Heart left ventricle (tissue), 16 donors: Measurements from ENCODE around the gene SYNM. TPM values are rescaled to one million over a fixed set of nuclear protein-coding genes. Genes with fewer than 3 reads are reported as not detected.

ENCODE experiments used
- ATAC-seq, 4 donors: fragments of 200-7000 bp; cut with Tn5 transposase; one replicate each; pipeline ENCODE4 v1.9.1; 2020 to 2022; ENCODE audit warnings: moderate library complexity in 4 of 4, mild to moderate bottlenecking in 3 of 4, moderate number of reproducible peaks in 1 of 4
- DNase-seq, 5 donors: peaks; one replicate each; pipeline ENCODE4 v3.0.0-alpha.2; 2020
- H3K27ac ChIP-seq, 12 donors: fragments of 200-600 bp; sonication (generic) in 4 of 12; one replicate each; pipeline versions ENCODE4 v1.5.0 to v1.8.0; 2016 to 2022; ENCODE audit warnings: mild to moderate bottlenecking in 2 of 12
- H3K27me3 ChIP-seq, 9 donors: fragments of 200-600 bp; sonication (generic) in 2 of 9; one replicate each; pipeline versions ENCODE4 v1.5.1 to v1.8.0; 2016 to 2022; ENCODE audit warnings: mild to moderate bottlenecking in 3 of 9
- H3K36me3 ChIP-seq, 9 donors: fragments of 200-600 bp; sonication (generic) in 2 of 9; one replicate each; pipeline versions ENCODE4 v1.5.0 to v1.8.0; 2018 to 2022; ENCODE audit warnings: mild to moderate bottlenecking in 2 of 9
- H3K4me1 ChIP-seq, 12 donors: fragments of 200-600 bp; sonication (generic) in 4 of 12; one replicate each; pipeline versions ENCODE4 v1.5.0 to v1.8.0; 2016 to 2022; ENCODE audit warnings: mild to moderate bottlenecking in 3 of 12
- H3K4me3 ChIP-seq, 12 donors: fragments of 200-600 bp; sonication (generic) in 4 of 12; one replicate each; pipeline versions ENCODE4 v1.5.0 to v1.8.0; 2017 to 2022; ENCODE audit warnings: mild to moderate bottlenecking in 9 of 12, moderate library complexity in 4 of 12
- H3K9me3 ChIP-seq, 12 donors: fragments of 200-600 bp; sonication (generic) in 4 of 12; one replicate each; pipeline versions ENCODE4 v1.5.0 to v1.8.0; 2016 to 2022; ENCODE audit warnings: mild to moderate bottlenecking in 1 of 12
- CTCF ChIP-seq, 12 donors: fragments of 200-600 bp; sonication (generic) in 4 of 12; IDR thresholded peaks; one replicate each; pipeline versions ENCODE4 v1.5.0 to v1.8.0; 2018 to 2022; ENCODE audit warnings: antibody characterized with exemption in 12 of 12, mild to moderate bottlenecking in 5 of 12
- POLR2A ChIP-seq, 2 donors: fragments of 450-650 bp; IDR thresholded peaks; one replicate each; pipeline ENCODE4 v1.6.1; 2017; ENCODE audit warnings: antibody characterized with exemption in 2 of 2, mild to moderate bottlenecking in 2 of 2, moderate library complexity in 2 of 2
- WGBS, 4 donors: extraction: QIAGEN DNeasy Blood & Tissue Kit in 2 of 4; methylation state at CpG; one replicate each; pipeline versions ENCODE4 v1.1.5 to v1.1.7; 2013 to 2018; 5-methylcytosine and 5-hydroxymethylcytosine counted together
- intact Hi-C, 10 donors: fragments of 100-400 bp; cut with DNase I; formaldehyde crosslinking; loops; one replicate each; pipeline versions ENCODE4 v1.11.1 to v1.14.2; 2022
- polyA plus RNA-seq, 2 donors: library from polyadenylated mRNA; stranded (reverse); fragments of 200-250 nt; gene quantifications; one replicate each; pipeline ENCODE4 v1.2.3, GENCODE V29; 2013
- total RNA-seq, 9 donors: library from RNA; depleted of rRNA in 2 of 9; stranded (reverse); fragments of >200 nt in 2 of 9; fragmentation: NEBNext Ultra II Directional in 3 of 9; extraction: Animal tissue kit (Norgen Biotek cat#: 25700) in 3 of 9; gene quantifications; one replicate each; pipeline versions ENCODE4 v1.1.0 to v1.2.4, GENCODE V29; 2016 to 2023
- donor health status: ischemic (EF 13 %, LVEDD 7.1; RV severe dilation, severe dysfunction).
- donor health status: healthy with polysubstance abuse.
- donor health status: DM: no; HTN: yes; CAD: no.
- donor health status: DM: no; HTN: no; CAD: no.
- donor health status: ischemic (EF 25% LVEDD 6.9; RV normal size, moderate dysfunction).
- donor health status: ischemic (EF 25% LVEDD 5.7; RV mildly dilated, moderate dysfunction).
- donor health status: healthy.
- donor health status: DM: yes; HTN: yes; CAD: no.
- donor health status: ischemic (EF 35%, LVEDD 5.7; RV mildly dilated, moderate dysfunction).
- donor health status: nonischemic (EF 11% LVEDD 7.7; RV severe dilation, severe dysfunction).
- donor health status: DM: yes; HTN: yes; CAD: no.
- donor health status: PGD.
- donor health status: ischemic (EF 29% LVEDD 5.4; RV normal size, mild dysfunction).
- donor health status: nonischemic (EF 23%, LVEDD 6.1; RV moderate dilation, normal function).

The SYNM gene
- total and polyA plus RNA-seq, 11 donors, result 113 to 455 (median 262) TPM

- Histone ChIP-seq H3K36me3 (no peaks in the 10 kb centered on the region), H3K9me3 (no peaks in the 10 kb centered on the region), H3K27me3 (no peaks in the 10 kb centered on the region), H3K4me3 (peak overlapping the region in 10 of 12 donors; percentile 25 to 54 (median 42)), H3K27ac (peak overlapping the region in 1 of 12 donors; percentile 47), H3K4me1 (peaks cover 0 to 4% (median 0%) of the 10 kb centered on the region in 12 donors)
- peak; percentile 71 to 91 (median 86) for ATAC-seq
- intact Hi-C loops, result loop anchor here (1.0 to 10.0 kb wide), 12 partner anchors 299 to 634 kb away; partner anchors contain the start of gene IGF1R (in 2 of the 10)
- 7 to 8% (median 7%) methylated on average over 10 of the region's 10 CpGs for WGBS, 4 donors
- DNase-seq, result peak in 4 of 5 donors; percentile 60 to 69 (median 64)
- TF ChIP-seq CTCF (IDR thresholded peaks at IDR 0.05) (peak; percentile 76 to 93 (median 86)), POLR2A (IDR thresholded peaks at IDR 0.05) (no peak)
Measured at GRCh38 chr15:99076555-99077308, 28.1 kb upstream of the SYNM start.

GRCh38 chr15:99082798-99083197 lies 22.1 kb upstream of the SYNM start:
- H3K9me3 ChIP-seq, result peaks cover 0 to 7% (median 0%) of the 10 kb centered on the region in 12 donors
- H3K27ac ChIP-seq, result no peak overlapping the region
- ATAC-seq (no peak), DNase-seq (no peak)
- WGBS, 4 donors, result 67 to 84% (median 80%) methylated on average over 1 of the region's 1 CpG
- no peaks in the 10 kb centered on the region for H3K4me1 ChIP-seq
- H3K4me3 ChIP-seq, result no peak overlapping the region
- intact Hi-C loops, result no loop called here
- no peaks in the 10 kb centered on the region for H3K36me3 ChIP-seq
- H3K27me3 ChIP-seq, result no peaks in the 10 kb centered on the region
- TF ChIP-seq CTCF (IDR thresholded peaks at IDR 0.05), result no peak
- TF ChIP-seq POLR2A (IDR thresholded peaks at IDR 0.05), result no peak

- DNase-seq, result no peak
- 92 to 95% (median 94%) methylated on average over 10 of the region's 10 CpGs for WGBS, 4 donors
- no peaks in the 10 kb centered on the region for H3K27me3 ChIP-seq
- peaks cover 0 to 7% (median 0%) of the 10 kb centered on the region in 12 donors for H3K9me3 ChIP-seq
- intact Hi-C loops, result no loop called here
- no peaks in the 10 kb centered on the region for H3K4me1 ChIP-seq
- no peak for ATAC-seq
- H3K36me3 ChIP-seq, result no peaks in the 10 kb centered on the region
- no peak overlapping the region for H3K4me3 ChIP-seq
- TF ChIP-seq POLR2A (IDR thresholded peaks at IDR 0.05) (no peak), CTCF (IDR thresholded peaks at IDR 0.05) (no peak)
- no peak overlapping the region for H3K27ac ChIP-seq
Measured at GRCh38 chr15:99084965-99085364, 19.9 kb upstream of the SYNM start.

- TF ChIP-seq POLR2A (IDR thresholded peaks at IDR 0.05), result no peak
- TF ChIP-seq CTCF (IDR thresholded peaks at IDR 0.05), result no peak
- Histone ChIP-seq H3K9me3 (peaks cover 0 to 7% (median 0%) of the 10 kb centered on the region in 12 donors), H3K27ac (no peak overlapping the region), H3K27me3 (no peaks in the 10 kb centered on the region), H3K4me3 (no peak overlapping the region), H3K36me3 (no peaks in the 10 kb centered on the region), H3K4me1 (no peaks in the 10 kb centered on the region)
- ATAC-seq (no peak), DNase-seq (peak in 1 of 5 donors; percentile 11)
- 87 to 90% (median 90%) methylated on average over 8 of the region's 8 CpGs for WGBS, 4 donors
- intact Hi-C loops, result no loop called here
Measured at GRCh38 chr15:99085413-99086326, 19.2 kb upstream of the SYNM start.
